Activated CD8-positive, alpha-beta memory T cell treated with anti-CD3 and anti-CD28 coated beads, Interleukin-2, amount 10 ng/mL, durations not matched to agents 7 days and 5 days (primary cell): ENCODE data around the gene CERK. TPM values are rescaled to one million over a fixed set of nuclear protein-coding genes. Genes with fewer than 3 reads are reported as not detected.
A peak's percentile ranks its signal among the peaks of the same experiment; 100 is the strongest.
"Not testable (repeated sequence)": the region's sequence is repeated elsewhere in the genome, so short reads cannot be mapped to it uniquely, and the experiment has no call there.

Experiments
- ATAC-seq: fragments of 150-1000 bp; cut with Tn5 transposase; one replicate; pipeline ENCODE4 v1.10.0; 2021; ENCODE audit warnings: moderate library complexity
- CTCF ChIA-PET: fragments of 350-600 bp; sonication (Branson Sonifier 250); formaldehyde crosslinking; loops from one replicate; lab custom pipeline; 2021; ENCODE audit warnings: antibody characterized with exemption; lab: Charles Lee
- DNase-seq: peaks from one replicate; pipeline ENCODE4 v3.0.0-alpha.2; 2020
- H3K27ac Mint-ChIP-seq: one replicate; pipeline ENCODE4 v1.8.0; 2021; ENCODE audit warnings: mild to moderate bottlenecking, mixed read lengths
- H3K27me3 Mint-ChIP-seq: one replicate; pipeline ENCODE4 v1.8.0; 2021; ENCODE audit warnings: mixed read lengths
- H3K36me3 Mint-ChIP-seq: one replicate; pipeline ENCODE4 v1.8.0; 2021; ENCODE audit warnings: mild to moderate bottlenecking, mixed read lengths
- H3K4me1 Mint-ChIP-seq: one replicate; pipeline ENCODE4 v1.8.0; 2021; ENCODE audit warnings: mixed read lengths
- H3K4me3 Mint-ChIP-seq: one replicate; pipeline ENCODE4 v1.8.0; 2021; ENCODE audit warnings: mild to moderate bottlenecking, moderate library complexity, mixed read lengths
- H3K9me3 Mint-ChIP-seq: one replicate; pipeline ENCODE4 v1.8.0; 2022; ENCODE audit warnings: low read depth, mixed read lengths
- total RNA-seq, 2 experiments: library from RNA; stranded (reverse); gene quantifications; one replicate each; pipeline ENCODE4 v1.2.3, GENCODE V29; 2021

Gene CERK
- total RNA-seq, 2 experiments from 2014 or later, result 53.3 to 59.7 TPM

DNA sequence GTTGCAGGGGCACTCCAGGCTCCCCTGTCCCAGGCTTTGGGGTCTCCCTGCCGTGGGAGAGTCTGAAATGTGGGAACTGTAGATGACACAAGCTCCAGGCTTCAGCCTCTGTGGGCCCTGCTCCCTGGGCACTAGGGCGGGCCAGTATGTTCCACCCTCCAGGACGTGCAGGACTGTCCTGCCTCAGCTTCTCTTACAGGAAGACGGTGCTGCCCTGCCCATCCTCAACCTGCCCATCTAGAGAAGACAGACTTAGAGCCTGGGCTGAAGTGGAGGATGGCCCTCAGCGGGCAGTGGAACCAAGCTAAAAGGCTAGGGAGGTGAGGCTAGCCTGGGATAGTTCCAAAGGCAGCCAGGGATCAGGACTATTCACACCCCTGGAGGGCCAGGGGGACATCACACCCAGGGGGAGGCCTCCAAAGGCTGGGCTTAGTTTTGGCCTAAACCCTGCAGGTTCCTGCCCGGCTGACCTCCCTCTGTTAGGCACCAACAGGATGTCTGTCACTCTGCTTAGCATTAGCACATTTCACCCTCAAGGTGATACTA lies 4.0 kb upstream of the CERK start:
- Mint-ChIP-seq H3K27ac (no peak overlapping the region), H3K4me3 (no peak overlapping the region), H3K27me3 (no peaks in the 10 kb centered on the region), H3K9me3 (peaks cover 5% of the 10 kb centered on the region), H3K4me1 (peaks cover 7% of the 10 kb centered on the region), H3K36me3 (peaks cover 5% of the 10 kb centered on the region)
- CTCF ChIA-PET, result interaction anchor here (1.0 to 1.5 kb wide), 2 partner anchors 16 to 19 kb away, joined by 4 read pairs; no protein-coding TSS in a partner anchor
- no peak for ATAC-seq
- no peak for DNase-seq

DNA sequence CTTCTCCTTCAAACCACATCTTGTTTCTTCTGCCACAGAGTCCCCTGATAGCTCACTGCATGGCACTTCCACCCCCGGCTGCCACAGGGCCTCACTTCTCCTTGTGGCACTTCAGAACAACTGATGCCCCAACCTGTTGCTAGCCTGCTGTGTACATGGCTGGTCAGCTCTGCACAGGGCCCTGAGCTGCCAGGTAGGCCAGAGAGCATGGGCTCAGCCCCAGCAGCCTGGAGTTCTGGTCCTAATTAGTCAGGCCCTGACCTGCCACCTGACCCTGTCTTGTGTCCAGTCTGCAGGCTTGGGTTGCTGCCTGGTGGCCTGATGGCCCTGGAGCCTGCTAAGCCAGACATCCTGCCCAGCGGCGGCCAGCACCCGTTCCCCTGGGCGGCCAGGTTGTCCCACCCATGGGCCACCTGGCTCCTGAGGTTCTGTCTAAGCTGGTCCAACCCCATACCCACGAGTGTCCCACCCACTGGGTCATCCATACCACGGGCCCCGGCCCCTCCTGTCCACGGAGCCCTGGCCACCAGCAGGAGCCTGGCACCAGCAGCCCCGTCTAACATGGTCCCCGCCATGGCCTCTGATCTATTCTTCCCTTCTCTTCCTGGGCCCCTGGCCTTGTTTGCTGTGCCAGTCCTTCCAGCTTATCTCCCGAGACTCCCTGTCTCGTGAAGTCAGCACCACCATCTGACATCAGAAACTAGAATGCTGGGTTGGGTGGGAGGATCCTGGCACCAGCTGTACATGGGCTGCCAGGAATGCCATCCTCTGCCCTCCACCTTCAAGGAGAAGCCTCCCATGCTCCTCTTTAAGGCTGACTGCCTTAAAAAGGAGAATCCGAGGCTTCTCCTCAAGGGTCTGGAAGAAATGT lies 3.1 kb upstream of the CERK start:
- no peak for ATAC-seq
- Mint-ChIP-seq H3K4me3 (no peak overlapping the region), H3K27me3 (no peaks in the 10 kb centered on the region)

GRCh38 chr22:46739094-46739870 lies 1.2 kb upstream of the CERK start:
- ATAC-seq (no peak), DNase-seq (no peak)
- Mint-ChIP-seq H3K4me1 (peaks cover 33% of the 10 kb centered on the region), H3K27me3 (no peaks in the 10 kb centered on the region), H3K27ac (peak overlapping the region; percentile 73), H3K36me3 (peaks cover 16% of the 10 kb centered on the region), H3K4me3 (peak overlapping the region; percentile 51), H3K9me3 (peaks cover 5% of the 10 kb centered on the region)
- CTCF ChIA-PET, result interaction anchor here (0.9 to 2.4 kb wide), 6 partner anchors 10 to 176 kb away, joined by 3 to 6 read pairs (median 4); no protein-coding TSS in a partner anchor

More for the DNA sequence above, 3.1 kb upstream of the CERK start:
- Mint-ChIP-seq H3K27ac (no peak overlapping the region), H3K36me3 (peaks cover 8% of the 10 kb centered on the region), H3K4me1 (peaks cover 15% of the 10 kb centered on the region), H3K9me3 (peaks cover 5% of the 10 kb centered on the region)
- CTCF ChIA-PET, result interaction anchor here (0.7 to 2.4 kb wide), 4 partner anchors 8 to 63 kb away, joined by 3 to 6 read pairs (median 4); no protein-coding TSS in a partner anchor
- DNase-seq, result no peak

- Mint-ChIP-seq H3K4me1 (peaks cover 33% of the 10 kb centered on the region), H3K36me3 (peaks cover 16% of the 10 kb centered on the region), H3K9me3 (peaks cover 5% of the 10 kb centered on the region), H3K27me3 (no peaks in the 10 kb centered on the region), H3K27ac (peak overlapping the region; percentile 73), H3K4me3 (peak overlapping the region; percentile 51)
- DNase-seq (no peak), ATAC-seq (peak; percentile 2)
- CTCF ChIA-PET, result interaction anchor here (1.1 to 2.4 kb wide), 5 partner anchors 10 to 175 kb away, joined by 3 to 6 read pairs (median 4); no protein-coding TSS in a partner anchor
Observed at GRCh38 chr22:46738647-46739093, 618 bp upstream of the CERK start.

DNA sequence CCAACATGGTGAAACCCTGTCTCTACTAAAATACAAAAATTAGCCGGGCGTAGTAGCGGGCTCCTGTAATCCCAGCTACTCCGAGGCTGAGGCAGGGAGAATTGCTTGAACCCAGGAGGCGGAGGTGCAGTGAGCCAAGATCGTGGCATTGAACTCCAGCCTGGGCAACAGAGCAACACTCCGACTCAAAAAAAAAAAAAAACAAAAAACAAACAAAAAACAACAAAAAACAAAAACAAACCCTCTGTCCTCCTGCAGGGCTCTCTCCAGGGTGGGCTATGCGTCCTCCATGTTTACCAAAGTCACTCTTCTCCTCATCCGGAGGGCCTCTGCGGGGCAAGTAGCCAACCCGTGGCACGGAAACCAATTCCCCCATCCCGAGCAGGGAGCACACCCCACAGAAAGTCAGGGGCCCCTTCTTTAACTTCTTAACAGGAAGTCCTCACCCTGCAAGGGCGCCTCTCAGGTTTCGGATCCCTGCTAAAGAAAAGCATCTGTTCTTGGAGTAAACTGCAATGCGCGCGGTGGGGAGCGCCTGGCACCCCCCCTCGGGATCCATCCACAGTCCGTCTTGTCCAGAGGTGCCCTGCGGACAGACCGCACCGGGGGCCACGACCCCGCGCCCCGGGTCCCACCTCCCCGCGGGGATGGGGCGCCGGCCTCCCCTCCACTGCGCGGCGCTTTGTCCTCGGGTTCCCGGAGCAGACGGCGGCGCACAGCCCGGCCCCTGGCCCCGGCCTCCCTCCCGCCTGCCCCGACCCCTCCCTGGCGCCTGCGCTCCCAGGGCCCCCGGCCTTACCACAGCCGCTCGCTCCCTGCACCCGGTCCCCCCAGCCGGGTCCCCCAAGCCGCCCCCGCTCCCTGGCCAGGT lies 712 bp downstream of the CERK start:
- peak; percentile 50 for ATAC-seq
- H3K27ac Mint-ChIP-seq, result peak overlapping the region; percentile 92
- peaks cover 14% of the 10 kb centered on the region for H3K36me3 Mint-ChIP-seq
- no peaks in the 10 kb centered on the region for H3K27me3 Mint-ChIP-seq
- DNase-seq, result peak; percentile 71
- H3K4me1 Mint-ChIP-seq, result peaks cover 37% of the 10 kb centered on the region
- CTCF ChIA-PET, result interaction anchor here (0.7 to 2.2 kb wide), 2 partner anchors 11 to 174 kb away, joined by 3 to 7 read pairs; no protein-coding TSS in a partner anchor
- peak overlapping the region; percentile 86 for H3K4me3 Mint-ChIP-seq
- H3K9me3 Mint-ChIP-seq, result peaks cover under 1% of the 10 kb centered on the region

DNA sequence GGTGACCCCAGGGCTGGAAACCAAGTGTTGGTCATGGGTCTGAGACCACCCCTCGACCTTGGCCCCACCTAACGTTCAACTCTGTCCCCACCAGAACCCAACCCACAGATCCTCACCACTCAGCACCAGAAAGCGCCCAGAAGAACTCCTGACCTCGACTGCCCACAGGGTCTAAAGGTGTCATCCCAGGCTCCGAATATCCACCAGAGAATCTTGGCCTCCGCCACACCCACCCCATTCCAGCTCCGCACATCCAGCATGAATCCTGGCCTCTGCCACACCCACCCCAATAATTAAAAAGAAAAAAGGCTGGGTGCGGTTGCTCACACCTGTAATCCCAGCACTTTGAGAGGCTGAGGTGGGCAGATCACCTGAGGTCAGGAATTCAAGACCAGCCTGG lies 1.3 kb downstream of the CERK start:
- Mint-ChIP-seq H3K36me3 (peaks cover 16% of the 10 kb centered on the region), H3K27ac (peak overlapping the region; percentile 92), H3K4me1 (peaks cover 39% of the 10 kb centered on the region), H3K27me3 (no peaks in the 10 kb centered on the region), H3K9me3 (no peaks in the 10 kb centered on the region), H3K4me3 (peak overlapping the region; percentile 86)
- ATAC-seq (no peak), DNase-seq (no peak)
- CTCF ChIA-PET, result interaction anchor here (0.7 to 2.2 kb wide), 3 partner anchors 10 to 173 kb away, joined by 3 to 7 read pairs (median 4); no protein-coding TSS in a partner anchor

GRCh38 chr22:46735747-46736608 lies 2.1 kb downstream of the CERK start:
- peaks cover 44% of the 10 kb centered on the region for H3K4me1 Mint-ChIP-seq
- no peak for DNase-seq
- CTCF ChIA-PET, result interaction anchor here (1.0 to 2.2 kb wide), 4 partner anchors 23 to 173 kb away, joined by 4 to 9 read pairs (median 6); no protein-coding TSS in a partner anchor
- peaks cover 20% of the 10 kb centered on the region for H3K36me3 Mint-ChIP-seq
- no peaks in the 10 kb centered on the region for H3K27me3 Mint-ChIP-seq
- peak overlapping the region; percentile 86 for H3K4me3 Mint-ChIP-seq
- H3K9me3 Mint-ChIP-seq, result no peaks in the 10 kb centered on the region
- ATAC-seq, result no peak
- H3K27ac Mint-ChIP-seq, result peak overlapping the region; percentile 92

GRCh38 chr22:46734830-46735453 lies 3.1 kb downstream of the CERK start:
- H3K27ac Mint-ChIP-seq, result peak overlapping the region; percentile 70
- H3K36me3 Mint-ChIP-seq, result peaks cover 23% of the 10 kb centered on the region
- H3K4me1 Mint-ChIP-seq, result peaks cover 44% of the 10 kb centered on the region
- H3K27me3 Mint-ChIP-seq, result no peaks in the 10 kb centered on the region
- peak overlapping the region; percentile 86 for H3K4me3 Mint-ChIP-seq
- DNase-seq, result peak; percentile 54
- no peaks in the 10 kb centered on the region for H3K9me3 Mint-ChIP-seq
- no peak for ATAC-seq
- CTCF ChIA-PET, result interaction anchor here (1.0 to 2.2 kb wide), 4 partner anchors 24 to 171 kb away, joined by 4 to 9 read pairs (median 6); no protein-coding TSS in a partner anchor

DNA sequence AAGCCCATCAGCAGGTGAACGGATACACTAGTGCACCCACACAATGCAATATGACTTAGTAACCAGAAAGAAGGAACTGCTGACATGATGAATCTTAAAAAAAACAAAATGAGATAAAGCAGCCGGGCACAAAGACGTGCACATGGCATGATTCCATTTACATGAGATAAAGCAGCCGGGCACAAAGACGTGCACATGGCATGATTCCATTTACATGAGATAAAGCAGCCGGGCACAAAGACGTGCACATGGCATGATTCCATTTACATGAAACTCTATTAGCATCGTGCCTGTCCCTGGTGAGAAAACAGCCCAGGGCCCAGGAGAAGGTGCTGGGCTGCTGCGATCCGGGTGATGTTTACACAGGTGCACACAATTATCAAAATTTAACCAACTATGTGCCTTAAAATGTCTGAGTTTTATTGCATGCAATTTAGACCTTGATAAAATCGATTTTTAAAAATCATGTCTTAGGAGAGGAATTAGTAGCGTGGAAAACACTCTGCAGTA lies 3.8 kb downstream of the CERK start:
- DNase-seq, ATAC-seq, H3K27me3 Mint-ChIP-seq, CTCF ChIA-PET, H3K4me3 Mint-ChIP-seq, H3K9me3 Mint-ChIP-seq: not testable (repeated sequence)
- peaks cover 44% of the 10 kb centered on the region for H3K4me1 Mint-ChIP-seq
- H3K36me3 Mint-ChIP-seq, result peaks cover 26% of the 10 kb centered on the region
- H3K27ac Mint-ChIP-seq, result peak overlapping the region; percentile 70

DNA sequence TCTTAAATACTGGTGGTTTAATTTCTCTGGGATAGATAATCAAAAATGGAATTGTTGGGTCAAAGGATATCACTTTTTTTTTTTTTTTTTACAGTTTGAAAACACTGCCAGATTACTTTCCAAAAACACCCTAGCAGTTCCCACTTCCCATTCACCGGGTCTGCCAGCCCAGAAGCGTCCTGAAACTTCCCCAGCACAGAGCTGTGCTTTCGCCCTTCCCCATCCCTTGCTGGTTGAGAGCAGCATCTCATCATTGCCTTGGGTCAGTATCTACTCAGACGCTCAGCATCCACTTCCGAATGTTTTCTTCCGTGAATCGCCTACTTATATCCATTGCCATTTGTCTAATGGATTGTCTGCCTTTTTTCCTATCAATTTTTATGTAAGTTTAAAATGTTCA lies 5.5 kb downstream of the CERK start:
- peaks cover 26% of the 10 kb centered on the region for H3K36me3 Mint-ChIP-seq
- CTCF ChIA-PET, result interaction anchor here (0.8 kb wide), 1 partner anchor 26 kb away, joined by 3 read pairs; no protein-coding TSS in a partner anchor
- ATAC-seq (no peak), DNase-seq (no peak)
- H3K27me3 Mint-ChIP-seq, result no peaks in the 10 kb centered on the region
- H3K4me3 Mint-ChIP-seq, result no peak overlapping the region
- H3K9me3 Mint-ChIP-seq, result no peaks in the 10 kb centered on the region
- no peak overlapping the region for H3K27ac Mint-ChIP-seq
- peaks cover 40% of the 10 kb centered on the region for H3K4me1 Mint-ChIP-seq

GRCh38 chr22:46732041-46732379 lies 6.0 kb downstream of the CERK start:
- H3K27me3 Mint-ChIP-seq, result no peaks in the 10 kb centered on the region
- DNase-seq, result no peak
- H3K27ac Mint-ChIP-seq, result no peak overlapping the region
- peaks cover 24% of the 10 kb centered on the region for H3K36me3 Mint-ChIP-seq
- peaks cover 39% of the 10 kb centered on the region for H3K4me1 Mint-ChIP-seq
- no peak for ATAC-seq
- H3K9me3 Mint-ChIP-seq, result no peaks in the 10 kb centered on the region
- CTCF ChIA-PET, result interaction anchor here (0.8 kb wide), 1 partner anchor 27 kb away, joined by 3 read pairs; no protein-coding TSS in a partner anchor
- no peak overlapping the region for H3K4me3 Mint-ChIP-seq
